Tibial artery (tissue), 4 donors: Measurements from ENCODE around the gene PFKFB1.

Experiments
- DNase-seq, 2 donors: peaks; one replicate each; pipeline ENCODE4 v3.0.0-alpha.2; 2019
- H3K27ac ChIP-seq, 2 donors: fragments of 200-600 bp; sonication (generic) in 1 of 2; 1 replicate in 1 of 2; 2 replicates in 1 of 2; pipeline ENCODE4 v1.5.1; 2018 to 2019; ENCODE audit warnings: mild to moderate bottlenecking in 1 of 2
- H3K27me3 ChIP-seq, 2 donors: fragments of 200-600 bp; sonication (generic) in 1 of 2; one replicate each; pipeline versions ENCODE4 v1.5.1 to v1.6.0; 2016 to 2019
- H3K36me3 ChIP-seq, 3 donors: fragments of 200-600 bp; sonication (generic) in 2 of 3; one replicate each; pipeline ENCODE4 v1.5.1; 2016 to 2019; ENCODE audit warnings: mild to moderate bottlenecking in 2 of 3
- H3K4me1 ChIP-seq, 4 donors: fragments of 200-600 bp; sonication (generic) in 2 of 4; 1 replicate in 3 of 4; 2 replicates in 1 of 4; pipeline ENCODE4 v1.5.1; 2016 to 2019
- H3K4me3 ChIP-seq, 2 donors: fragments of 200-600 bp; sonication (generic) in 1 of 2; 1 replicate in 1 of 2; 2 replicates in 1 of 2; pipeline ENCODE4 v1.5.1; 2018 to 2019; ENCODE audit warnings: mild to moderate bottlenecking in 2 of 2
- H3K9me3 ChIP-seq, 3 donors: fragments of 200-600 bp; sonication (generic) in 1 of 3; one replicate each; pipeline ENCODE4 v1.5.1; 2016 to 2019
- intact Hi-C: fragments of 100-400 bp; cut with DNase I; formaldehyde crosslinking; loops from one replicate; pipeline ENCODE4 v1.15.0; 2023; ENCODE audit warnings: low total_unique reads
- TF ChIP-seq, protein P1 (sequence below), 2 experiments: fragments of 200-600 bp in 1 of 2; fragments of 450-650 bp in 1 of 2; IDR thresholded peaks; one replicate each; pipeline ENCODE4 v1.5.1; 2017 to 2019; ENCODE audit warnings: antibody characterized with exemption in 2 of 2, mild to moderate bottlenecking in 1 of 2, moderate library complexity in 1 of 2

Gene PFKFB1

GRCh38 chrX:54922547-54922946, 71.4 kb downstream of the PFKFB1 start:
- Histone ChIP-seq H3K27me3 (no peaks in the 10 kb centered on the region), H3K4me1 (peaks cover 0 to 7% (median 3%) of the 10 kb centered on the region in 4 donors), H3K27ac (no peak overlapping the region), H3K9me3 (no peaks in the 10 kb centered on the region), H3K4me3 (no peak overlapping the region), H3K36me3 (peaks cover 0 to 10% (median under 1%) of the 10 kb centered on the region in 3 donors)
- TF ChIP-seq, protein P1, sequence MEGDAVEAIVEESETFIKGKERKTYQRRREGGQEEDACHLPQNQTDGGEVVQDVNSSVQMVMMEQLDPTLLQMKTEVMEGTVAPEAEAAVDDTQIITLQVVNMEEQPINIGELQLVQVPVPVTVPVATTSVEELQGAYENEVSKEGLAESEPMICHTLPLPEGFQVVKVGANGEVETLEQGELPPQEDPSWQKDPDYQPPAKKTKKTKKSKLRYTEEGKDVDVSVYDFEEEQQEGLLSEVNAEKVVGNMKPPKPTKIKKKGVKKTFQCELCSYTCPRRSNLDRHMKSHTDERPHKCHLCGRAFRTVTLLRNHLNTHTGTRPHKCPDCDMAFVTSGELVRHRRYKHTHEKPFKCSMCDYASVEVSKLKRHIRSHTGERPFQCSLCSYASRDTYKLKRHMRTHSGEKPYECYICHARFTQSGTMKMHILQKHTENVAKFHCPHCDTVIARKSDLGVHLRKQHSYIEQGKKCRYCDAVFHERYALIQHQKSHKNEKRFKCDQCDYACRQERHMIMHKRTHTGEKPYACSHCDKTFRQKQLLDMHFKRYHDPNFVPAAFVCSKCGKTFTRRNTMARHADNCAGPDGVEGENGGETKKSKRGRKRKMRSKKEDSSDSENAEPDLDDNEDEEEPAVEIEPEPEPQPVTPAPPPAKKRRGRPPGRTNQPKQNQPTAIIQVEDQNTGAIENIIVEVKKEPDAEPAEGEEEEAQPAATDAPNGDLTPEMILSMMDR (IDR thresholded peaks at IDR 0.05) = no peak
- no peak for DNase-seq
- intact Hi-C loops = no loop called here

DNA sequence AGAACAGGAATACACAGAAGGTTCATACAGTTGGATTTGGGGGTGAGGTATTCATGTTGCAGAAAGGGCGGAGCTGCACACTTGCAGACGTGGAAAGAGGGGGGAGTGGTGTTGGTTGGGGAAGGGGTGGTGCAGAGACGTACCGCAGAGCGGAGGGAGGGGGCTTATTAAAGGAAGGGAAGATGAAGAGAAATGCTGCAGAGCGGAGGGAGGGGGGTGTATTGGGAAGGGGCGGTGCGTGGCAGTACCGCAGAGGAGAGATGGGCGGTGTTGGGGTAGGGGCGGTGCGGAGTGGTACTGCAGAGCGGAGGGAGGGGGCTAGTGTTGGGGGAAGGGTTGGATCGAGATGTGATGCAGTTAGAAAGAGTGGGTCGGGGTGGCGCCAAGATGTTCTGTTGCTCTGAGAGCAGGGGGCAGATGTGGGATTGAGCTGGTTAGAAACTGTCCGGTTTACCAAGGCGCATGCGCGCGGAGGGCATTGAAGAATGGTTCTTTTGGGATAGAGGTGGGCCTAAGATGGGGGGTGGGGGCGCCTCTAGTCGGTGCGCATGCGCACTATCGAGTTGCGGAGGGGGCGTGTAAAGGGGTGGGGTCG, 72.5 kb downstream of the PFKFB1 start:
- H3K4me3 ChIP-seq = peak overlapping the region; percentile 57 to 60
- H3K4me1 ChIP-seq = peaks cover 0 to 7% (median 3%) of the 10 kb centered on the region in 4 donors
- H3K27me3 ChIP-seq = no peaks in the 10 kb centered on the region
- peak; percentile 48 to 77 for DNase-seq
- H3K9me3 ChIP-seq = no peaks in the 10 kb centered on the region
- TF ChIP-seq, protein P1 (IDR thresholded peaks at IDR 0.05) = no peak
- peak overlapping the region; percentile 54 to 59 for H3K27ac ChIP-seq
- intact Hi-C loops = no loop called here
- H3K36me3 ChIP-seq = no peaks in the 10 kb centered on the region

DNA sequence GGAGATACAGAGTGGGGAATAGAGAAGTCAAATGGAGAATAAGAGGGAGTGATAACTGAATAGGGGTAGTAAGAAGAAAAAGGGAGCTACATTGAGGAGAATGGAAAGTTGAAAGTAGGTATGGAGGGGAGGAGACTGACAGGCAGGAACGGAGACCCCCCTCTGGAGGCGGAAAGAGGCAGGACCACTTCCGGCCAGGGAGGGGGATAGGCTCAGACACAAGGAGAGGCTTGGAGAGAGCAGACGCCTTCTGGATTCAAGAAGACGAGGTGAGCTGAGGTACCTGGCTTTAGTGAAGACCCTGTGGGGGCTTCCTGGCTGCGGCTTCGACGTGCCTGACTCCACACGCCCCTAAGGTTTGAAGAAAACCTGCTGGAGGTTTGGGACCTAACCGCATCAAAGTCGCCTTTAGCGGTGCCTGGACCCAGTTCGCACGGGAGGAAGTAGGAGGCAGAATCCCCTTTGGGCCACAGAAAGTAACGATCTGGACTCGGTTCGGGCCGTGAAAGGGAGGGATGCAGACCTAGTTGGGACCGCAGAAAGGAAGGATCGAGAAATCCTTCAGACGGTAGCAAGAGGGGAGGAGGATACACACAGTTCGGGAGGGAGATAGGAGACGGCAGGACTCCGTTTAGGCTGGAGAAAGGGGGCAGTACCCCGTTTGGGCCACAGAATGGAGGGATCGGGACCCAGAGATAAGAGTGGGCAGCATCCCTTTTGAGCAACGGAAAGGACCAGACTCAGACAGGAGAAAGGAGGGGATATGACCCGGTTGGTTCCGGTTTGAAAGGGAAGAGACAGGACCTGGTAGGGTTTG, 73.2 kb downstream of the PFKFB1 start, which contains the start of gene TRO:
TRO (plus strand) TSS at position 215 of the 817 bp plus-strand sequence. CDS start 1,423 bp downstream, outside the sequence.
- Histone ChIP-seq H3K4me3 (peak within 1 kb of the TSS; percentile 57 to 60), H3K9me3 (no peaks in the 10 kb centered on the region), H3K4me1 (peaks cover 0 to 7% (median 3%) of the 10 kb centered on the region in 4 donors), H3K27ac (peak within 1 kb of the TSS; percentile 54 to 59), H3K36me3 (no peaks in the 10 kb centered on the region), H3K27me3 (no peaks in the 10 kb centered on the region)
- TF ChIP-seq, protein P1 (IDR thresholded peaks at IDR 0.05) = no peak
- no peak for DNase-seq
- intact Hi-C loops = no loop called here

GRCh38 chrX:54909941-54910340, 84.0 kb downstream of the PFKFB1 start:
- no peak for DNase-seq
- Histone ChIP-seq H3K9me3 (peaks cover 0 to 11% (median 0%) of the 10 kb centered on the region in 3 donors), H3K4me3 (no peak overlapping the region), H3K4me1 (no peaks in the 10 kb centered on the region), H3K27me3 (no peaks in the 10 kb centered on the region), H3K27ac (no peak overlapping the region), H3K36me3 (no peaks in the 10 kb centered on the region)
- TF ChIP-seq, protein P1 (IDR thresholded peaks at IDR 0.05) = no peak
- intact Hi-C loops = no loop called here

DNA sequence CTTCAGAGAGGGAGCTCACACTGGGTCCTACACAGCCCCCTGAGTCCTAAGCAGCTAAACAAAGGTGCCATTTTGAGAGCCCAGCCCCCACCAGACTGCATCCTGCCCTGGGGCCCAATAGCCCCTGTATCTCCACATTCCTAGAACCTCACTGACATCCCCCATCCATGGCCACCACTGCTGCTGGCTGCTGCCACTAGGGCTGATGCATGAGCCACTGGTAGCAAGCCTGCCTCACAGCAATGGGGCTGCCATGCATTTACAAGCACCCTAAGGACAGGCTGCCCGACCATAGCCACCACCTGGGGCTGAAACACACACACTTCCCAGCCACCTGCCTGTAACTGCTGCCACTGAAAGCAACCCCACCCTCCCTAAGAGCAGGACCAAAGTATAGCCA, 99.8 kb downstream of the PFKFB1 start:
- TF ChIP-seq, protein P1 (IDR thresholded peaks at IDR 0.05) = no peak
- Histone ChIP-seq H3K4me1 (no peaks in the 10 kb centered on the region), H3K27me3 (no peaks in the 10 kb centered on the region), H3K27ac (no peak overlapping the region), H3K4me3 (no peak overlapping the region), H3K9me3 (peaks cover 0 to 15% (median 7%) of the 10 kb centered on the region in 3 donors), H3K36me3 (no peaks in the 10 kb centered on the region)
- intact Hi-C loops = no loop called here
- DNase-seq = no peak
